GM23338 (cell line): ENCODE measurements around the gene VSTM2B. TPM values are rescaled to one million over a fixed set of nuclear protein-coding genes. Genes with fewer than 3 reads are reported as not detected.

Experiments used
- ATAC-seq: fragments of 200-7000 bp; cut with Tn5 transposase; 3 replicates; pipeline ENCODE4 v1.9.1; 2020
- DNase-seq: peaks from one replicate; pipeline ENCODE4 v3.0.0-alpha.2; 2015; ENCODE audit warnings: low spot score
- H2AFZ ChIP-seq: fragments of 200-600 bp; sonication (generic); 2 replicates; pipeline ENCODE4 v1.8.0; 2016; ENCODE audit warnings: antibody characterized with exemption, mild to moderate bottlenecking, moderate library complexity
- H3F3A ChIP-seq: fragments of 200-600 bp; sonication (generic); replicated peaks from 2 replicates; pipeline ENCODE4 v1.8.0; 2017; ENCODE audit warnings: antibody characterized with exemption, mixed run types, low read depth
- H3K27ac ChIP-seq: fragments of 200-600 bp; sonication (generic); 2 replicates; pipeline ENCODE4 v1.6.1; 2016; ENCODE audit warnings: low read depth
- H3K27me3 ChIP-seq: fragments of 200-600 bp; sonication (generic); 2 replicates; pipeline ENCODE4 v1.8.0; 2016; ENCODE audit warnings: mild to moderate bottlenecking, mixed run types, moderate library complexity; ENCODE audit not compliant: insufficient read depth
- H3K36me3 ChIP-seq: fragments of 200-600 bp; sonication (generic); 2 replicates; pipeline ENCODE4 v1.8.0; 2016; ENCODE audit warnings: mild to moderate bottlenecking; ENCODE audit not compliant: insufficient read depth
- H3K4me1 ChIP-seq: fragments of 200-600 bp; sonication (generic); 2 replicates; pipeline ENCODE4 v1.8.0; 2016; ENCODE audit warnings: mild to moderate bottlenecking, moderate library complexity; ENCODE audit not compliant: insufficient read depth
- H3K4me2 ChIP-seq: fragments of 200-600 bp; sonication (generic); 2 replicates; pipeline ENCODE4 v1.7.1; 2017; ENCODE audit warnings: mixed run types
- H3K4me3 ChIP-seq: fragments of 200-600 bp; sonication (generic); 2 replicates; pipeline ENCODE4 v1.6.1; 2016; ENCODE audit warnings: mixed run types
- H3K79me2 ChIP-seq: fragments of 200-600 bp; sonication (generic); replicated peaks from 2 replicates; pipeline ENCODE4 v1.8.0; 2017; ENCODE audit warnings: mild to moderate bottlenecking; ENCODE audit not compliant: insufficient read depth
- H3K9me2 ChIP-seq: fragments of 200-600 bp; sonication (generic); 2 replicates; pipeline ENCODE4 v1.8.0; 2017; ENCODE audit not compliant: insufficient read depth
- H4K20me1 ChIP-seq: fragments of 200-600 bp; sonication (generic); replicated peaks from 2 replicates; pipeline ENCODE4 v1.8.0; 2017; ENCODE audit warnings: mild to moderate bottlenecking; ENCODE audit not compliant: insufficient read depth
- H3K27ac Mint-ChIP-seq: 2 replicates; pipeline ENCODE4 v1.8.0; 2020; ENCODE audit warnings: inconsistent platforms, mild to moderate bottlenecking, moderate library complexity, mixed read lengths
- H3K27me3 Mint-ChIP-seq: 3 replicates; pipeline ENCODE4 v1.8.0; 2022; ENCODE audit warnings: low read depth, mild to moderate bottlenecking, moderate library complexity, mixed read lengths, inconsistent platforms; ENCODE audit not compliant: insufficient read depth, poor library complexity
- H3K36me3 Mint-ChIP-seq: 3 replicates; pipeline ENCODE4 v1.8.0; 2021; ENCODE audit warnings: low read depth, mild to moderate bottlenecking, inconsistent platforms, moderate library complexity, mixed read lengths
- H3K4me1 Mint-ChIP-seq: 3 replicates; pipeline ENCODE4 v1.8.0; 2020; ENCODE audit warnings: mild to moderate bottlenecking, inconsistent platforms, mixed read lengths
- H3K4me3 Mint-ChIP-seq: 3 replicates; pipeline ENCODE4 v1.8.0; 2021; ENCODE audit warnings: moderate library complexity, mild to moderate bottlenecking, inconsistent platforms, mixed read lengths
- H3K9me3 Mint-ChIP-seq: 3 replicates; pipeline ENCODE4 v1.8.0; 2020; ENCODE audit warnings: moderate library complexity, mild to moderate bottlenecking, inconsistent platforms, mixed read lengths
- EZH2phosphoT487 ChIP-seq: fragments of 200-600 bp; sonication (generic); IDR thresholded peaks from one replicate; pipeline ENCODE4 v1.8.1; 2018; ENCODE audit warnings: antibody characterized with exemption; ENCODE audit not compliant: unreplicated experiment
- JUNB ChIP-seq: IDR thresholded peaks from one replicate; pipeline ENCODE4 v1.6.1; 2016; ENCODE audit warnings: antibody characterized with exemption; ENCODE audit not compliant: unreplicated experiment
- NANOG ChIP-seq: IDR thresholded peaks from 2 replicates; pipeline ENCODE4 v1.6.1; 2016; ENCODE audit warnings: antibody characterized with exemption, borderline replicate concordance
- STAT1 ChIP-seq: IDR thresholded peaks from one replicate; pipeline ENCODE4 v1.6.1; 2016; ENCODE audit warnings: antibody characterized with exemption; ENCODE audit not compliant: unreplicated experiment
- ZNF114 ChIP-seq: fragments of 250-450 bp; sonication (Bioruptor Pico); IDR thresholded peaks from 2 replicates; pipeline ENCODE4 v1.5.0; 2020; ENCODE audit warnings: mild to moderate bottlenecking, moderate library complexity
- ZNF331 ChIP-seq: fragments of 250-450 bp; sonication (Bioruptor Pico); IDR thresholded peaks from 2 replicates; pipeline ENCODE4 v1.5.0; 2020; ENCODE audit warnings: low read depth, mild to moderate bottlenecking, moderate library complexity
- polyA plus RNA-seq: library from polyadenylated mRNA; unstranded; fragments of >200 nt; fragmentation: Nextera tagmentation; extraction: Ambion mirVana; gene quantifications from 2 replicates; pipeline ENCODE4 v1.2.1, GENCODE V29; 2016
- total RNA-seq: library from RNA; depleted of rRNA; stranded (reverse); fragments of >200 nt; shearing (Covaris generic); gene quantifications from 2 replicates; pipeline ENCODE4 v1.2.3, GENCODE V29; 2014
- TF ChIP-seq, protein P1 (sequence below): fragments of 250-450 bp; sonication (Bioruptor Pico); IDR thresholded peaks from 2 replicates; pipeline ENCODE4 v1.5.0; 2020; ENCODE audit warnings: mild to moderate bottlenecking, moderate library complexity
- TF ChIP-seq, protein P2 (sequence below): IDR thresholded peaks from 2 replicates; pipeline ENCODE4 v1.6.1; 2016; ENCODE audit warnings: antibody characterized with exemption

The VSTM2B gene
- total and polyA plus RNA-seq, 2 experiments from 2014 or later = 1.2 to 1.8 TPM

DNA sequence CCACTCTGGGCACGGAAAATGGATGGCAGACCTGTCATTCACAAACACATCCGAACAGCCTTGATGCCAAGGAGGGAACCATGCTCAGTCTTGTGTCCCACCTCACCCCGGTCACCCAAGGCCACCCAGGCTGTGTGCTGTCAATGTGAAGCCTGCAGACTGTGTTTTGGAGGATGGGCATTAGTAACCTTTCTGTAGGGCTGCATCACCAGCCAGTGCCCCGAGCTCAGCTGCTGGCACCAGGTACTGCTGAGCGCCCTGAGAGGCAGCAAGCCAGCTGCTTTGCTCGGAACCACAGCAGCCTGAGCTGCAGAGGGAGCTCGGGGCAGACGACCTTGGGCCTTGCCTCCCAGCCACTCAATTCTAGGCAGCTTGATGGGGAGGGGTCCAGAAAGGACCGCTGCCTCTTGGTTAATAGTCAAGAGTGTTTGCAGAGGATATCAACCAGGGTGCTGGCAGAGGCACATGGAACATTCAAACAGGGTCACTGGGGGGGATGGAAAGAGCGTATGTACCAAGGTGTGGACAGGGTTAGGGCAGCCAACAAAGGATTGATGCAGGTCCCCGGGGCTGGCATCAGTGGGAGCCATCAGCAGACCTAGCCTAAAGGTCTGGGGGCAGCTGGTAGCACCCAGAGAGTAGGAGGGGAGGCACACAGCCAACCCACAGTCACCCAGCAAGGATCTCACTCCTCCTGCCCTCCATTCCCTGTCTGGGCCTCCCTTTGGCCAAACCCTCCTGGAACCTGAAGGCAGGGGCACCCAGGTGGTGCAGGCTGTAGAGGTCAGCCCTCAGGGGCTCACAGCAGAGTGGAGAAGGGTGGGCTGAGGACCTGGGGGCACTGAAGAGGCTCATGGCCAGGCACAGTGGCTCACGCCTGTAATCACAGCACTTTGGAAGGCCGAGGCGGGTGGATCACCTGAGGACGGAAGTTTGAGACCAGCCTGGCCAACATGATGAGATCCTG, 8.1 kb downstream of the VSTM2B start:
- peaks cover 29% of the 10 kb centered on the region for H3K27me3 Mint-ChIP-seq
- ATAC-seq = no peak
- no peak for TF ChIP-seq ZNF331 (CRISPR knock-in tag)
- no peak for TF ChIP-seq JUNB
- TF ChIP-seq ZNF114 (CRISPR knock-in tag) = no peak
- TF ChIP-seq STAT1 = no peak
- TF ChIP-seq, protein P1, sequence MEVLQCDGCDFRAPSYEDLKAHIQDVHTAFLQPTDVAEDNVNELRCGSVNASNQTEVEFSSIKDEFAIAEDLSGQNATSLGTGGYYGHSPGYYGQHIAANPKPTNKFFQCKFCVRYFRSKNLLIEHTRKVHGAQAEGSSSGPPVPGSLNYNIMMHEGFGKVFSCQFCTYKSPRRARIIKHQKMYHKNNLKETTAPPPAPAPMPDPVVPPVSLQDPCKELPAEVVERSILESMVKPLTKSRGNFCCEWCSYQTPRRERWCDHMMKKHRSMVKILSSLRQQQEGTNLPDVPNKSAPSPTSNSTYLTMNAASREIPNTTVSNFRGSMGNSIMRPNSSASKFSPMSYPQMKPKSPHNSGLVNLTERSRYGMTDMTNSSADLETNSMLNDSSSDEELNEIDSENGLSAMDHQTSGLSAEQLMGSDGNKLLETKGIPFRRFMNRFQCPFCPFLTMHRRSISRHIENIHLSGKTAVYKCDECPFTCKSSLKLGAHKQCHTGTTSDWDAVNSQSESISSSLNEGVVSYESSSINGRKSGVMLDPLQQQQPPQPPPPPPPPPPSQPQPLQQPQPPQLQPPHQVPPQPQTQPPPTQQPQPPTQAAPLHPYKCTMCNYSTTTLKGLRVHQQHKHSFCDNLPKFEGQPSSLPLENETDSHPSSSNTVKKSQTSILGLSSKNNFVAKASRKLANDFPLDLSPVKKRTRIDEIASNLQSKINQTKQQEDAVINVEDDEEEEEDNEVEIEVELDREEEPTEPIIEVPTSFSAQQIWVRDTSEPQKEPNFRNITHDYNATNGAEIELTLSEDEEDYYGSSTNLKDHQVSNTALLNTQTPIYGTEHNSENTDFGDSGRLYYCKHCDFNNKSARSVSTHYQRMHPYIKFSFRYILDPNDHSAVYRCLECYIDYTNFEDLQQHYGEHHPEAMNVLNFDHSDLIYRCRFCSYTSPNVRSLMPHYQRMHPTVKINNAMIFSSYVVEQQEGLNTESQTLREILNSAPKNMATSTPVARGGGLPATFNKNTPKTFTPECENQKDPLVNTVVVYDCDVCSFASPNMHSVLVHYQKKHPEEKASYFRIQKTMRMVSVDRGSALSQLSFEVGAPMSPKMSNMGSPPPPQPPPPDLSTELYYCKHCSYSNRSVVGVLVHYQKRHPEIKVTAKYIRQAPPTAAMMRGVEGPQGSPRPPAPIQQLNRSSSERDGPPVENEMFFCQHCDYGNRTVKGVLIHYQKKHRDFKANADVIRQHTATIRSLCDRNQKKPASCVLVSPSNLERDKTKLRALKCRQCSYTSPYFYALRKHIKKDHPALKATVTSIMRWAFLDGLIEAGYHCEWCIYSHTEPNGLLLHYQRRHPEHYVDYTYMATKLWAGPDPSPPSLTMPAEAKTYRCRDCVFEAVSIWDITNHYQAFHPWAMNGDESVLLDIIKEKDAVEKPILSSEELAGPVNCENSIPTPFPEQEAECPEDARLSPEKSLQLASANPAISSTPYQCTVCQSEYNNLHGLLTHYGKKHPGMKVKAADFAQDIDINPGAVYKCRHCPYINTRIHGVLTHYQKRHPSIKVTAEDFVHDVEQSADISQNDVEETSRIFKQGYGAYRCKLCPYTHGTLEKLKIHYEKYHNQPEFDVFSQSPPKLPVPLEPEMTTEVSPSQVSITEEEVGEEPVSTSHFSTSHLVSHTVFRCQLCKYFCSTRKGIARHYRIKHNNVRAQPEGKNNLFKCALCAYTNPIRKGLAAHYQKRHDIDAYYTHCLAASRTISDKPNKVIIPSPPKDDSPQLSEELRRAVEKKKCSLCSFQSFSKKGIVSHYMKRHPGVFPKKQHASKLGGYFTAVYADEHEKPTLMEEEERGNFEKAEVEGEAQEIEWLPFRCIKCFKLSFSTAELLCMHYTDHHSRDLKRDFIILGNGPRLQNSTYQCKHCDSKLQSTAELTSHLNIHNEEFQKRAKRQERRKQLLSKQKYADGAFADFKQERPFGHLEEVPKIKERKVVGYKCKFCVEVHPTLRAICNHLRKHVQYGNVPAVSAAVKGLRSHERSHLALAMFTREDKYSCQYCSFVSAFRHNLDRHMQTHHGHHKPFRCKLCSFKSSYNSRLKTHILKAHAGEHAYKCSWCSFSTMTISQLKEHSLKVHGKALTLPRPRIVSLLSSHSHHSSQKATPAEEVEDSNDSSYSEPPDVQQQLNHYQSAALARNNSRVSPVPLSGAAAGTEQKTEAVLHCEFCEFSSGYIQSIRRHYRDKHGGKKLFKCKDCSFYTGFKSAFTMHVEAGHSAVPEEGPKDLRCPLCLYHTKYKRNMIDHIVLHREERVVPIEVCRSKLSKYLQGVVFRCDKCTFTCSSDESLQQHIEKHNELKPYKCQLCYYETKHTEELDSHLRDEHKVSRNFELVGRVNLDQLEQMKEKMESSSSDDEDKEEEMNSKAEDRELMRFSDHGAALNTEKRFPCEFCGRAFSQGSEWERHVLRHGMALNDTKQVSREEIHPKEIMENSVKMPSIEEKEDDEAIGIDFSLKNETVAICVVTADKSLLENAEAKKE (CRISPR knock-in tag) = no peak
- TF ChIP-seq EZH2phosphoT487 = no peak
- TF ChIP-seq, protein P2, sequence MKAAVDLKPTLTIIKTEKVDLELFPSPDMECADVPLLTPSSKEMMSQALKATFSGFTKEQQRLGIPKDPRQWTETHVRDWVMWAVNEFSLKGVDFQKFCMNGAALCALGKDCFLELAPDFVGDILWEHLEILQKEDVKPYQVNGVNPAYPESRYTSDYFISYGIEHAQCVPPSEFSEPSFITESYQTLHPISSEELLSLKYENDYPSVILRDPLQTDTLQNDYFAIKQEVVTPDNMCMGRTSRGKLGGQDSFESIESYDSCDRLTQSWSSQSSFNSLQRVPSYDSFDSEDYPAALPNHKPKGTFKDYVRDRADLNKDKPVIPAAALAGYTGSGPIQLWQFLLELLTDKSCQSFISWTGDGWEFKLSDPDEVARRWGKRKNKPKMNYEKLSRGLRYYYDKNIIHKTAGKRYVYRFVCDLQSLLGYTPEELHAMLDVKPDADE = no peak
- TF ChIP-seq NANOG = no peak

More for the DNA sequence above, 8.1 kb downstream of the VSTM2B start:
- Histone ChIP-seq H3F3A (no peaks in the 10 kb centered on the region), H3K4me2 (no peak overlapping the region), H2AFZ (no peak overlapping the region), H3K36me3 (no peaks in the 10 kb centered on the region), H3K9me2 (no peaks in the 10 kb centered on the region), H3K4me1 (peaks cover 12% of the 10 kb centered on the region), H3K27me3 (peaks cover 32% of the 10 kb centered on the region), H4K20me1 (no peaks in the 10 kb centered on the region; the same call in 1 of the 2 replicates), H3K27ac (no peak overlapping the region), H3K4me3 (no peak overlapping the region), H3K79me2 (no peaks in the 10 kb centered on the region)
- H3K4me1 Mint-ChIP-seq = peaks cover 13% of the 10 kb centered on the region
- H3K9me3 Mint-ChIP-seq = peaks cover 4% of the 10 kb centered on the region; the same call in 2 of the 3 replicates
- H3K36me3 Mint-ChIP-seq = no peaks in the 10 kb centered on the region; the same call in 2 of the 3 replicates
- no peak for DNase-seq
- no peak overlapping the region for H3K27ac Mint-ChIP-seq
- no peak overlapping the region for H3K4me3 Mint-ChIP-seq
